ENCODE measurements around the gene SYNM. TPM values are rescaled to one million over a fixed set of nuclear protein-coding genes. Genes with fewer than 3 reads are reported as not detected.

Gene SYNM
- total and polyA plus RNA-seq, 2 experiments from 2014 or later = 0.74 to 3.5 TPM

GRCh38 chr15:99135194-99135593 lies 30.3 kb downstream of the SYNM start (continued):
- TF ChIP-seq ZNF462 (CRISPR knock-in tag; IDR thresholded peaks at IDR 0.05) (no peak), STAT1 (IDR thresholded peaks at IDR 0.05; ENCODE audit: unreplicated experiment) (no peak), POLR2AphosphoS5 (IDR thresholded peaks at IDR 0.05; ENCODE audit: low read depth) (no peak), CREB1 (CRISPR knock-in tag; IDR thresholded peaks at IDR 0.05; ENCODE audit: low read depth) (no peak), ETS1 (IDR thresholded peaks at IDR 0.05) (no peak), CTCF (conservative IDR thresholded peaks at IDR 0.05; ENCODE audit: low read depth in 2 of 2) (no peak), ZNF114 (CRISPR knock-in tag; IDR thresholded peaks at IDR 0.05) (no peak)
